Thoracic aorta (tissue), 2 donors: Measurements from ENCODE around the gene ENTHD1. TPM values are rescaled to one million over a fixed set of nuclear protein-coding genes. Genes with fewer than 3 reads are reported as not detected.

Source experiments
- ATAC-seq: fragments of 150-250 bp; one replicate; pipeline ENCODE4 v1.8.0; 2017; ENCODE audit warnings: low read depth; ENCODE audit not compliant: insufficient number of reproducible peaks, low FRiP score
- DNase-seq: peaks from one replicate; pipeline ENCODE4 v3.0.0-alpha.2; 2020; ENCODE audit warnings: low spot score
- H3K27ac ChIP-seq, 2 donors: fragments of 200-600 bp; sonication (generic); 1 replicate in 1 of 2; 2 replicates in 1 of 2; pipeline ENCODE4 v1.5.1; 2016; ENCODE audit warnings: mild to moderate bottlenecking in 2 of 2, moderate library complexity in 2 of 2
- H3K27me3 ChIP-seq: fragments of 200-600 bp; sonication (generic); replicated peaks from 2 replicates; pipeline ENCODE4 v1.6.0; 2016; ENCODE audit warnings: mild to moderate bottlenecking; ENCODE audit not compliant: insufficient read depth
- H3K36me3 ChIP-seq: fragments of 200-600 bp; sonication (generic); one replicate; pipeline ENCODE4 v1.5.1; 2016
- H3K4me1 ChIP-seq, 2 donors: fragments of 200-600 bp; sonication (generic); 1 replicate in 1 of 2; 2 replicates in 1 of 2; pipeline versions ENCODE4 v1.5.1 to v1.6.0; 2016; ENCODE audit warnings: low read depth in 2 of 2, mild to moderate bottlenecking in 1 of 2; ENCODE audit not compliant: control insufficient read depth in 1 of 2
- H3K4me3 ChIP-seq: fragments of 200-600 bp; sonication (generic); 2 replicates; pipeline ENCODE4 v1.5.1; 2016; ENCODE audit warnings: mild to moderate bottlenecking
- H3K9me3 ChIP-seq: fragments of 200-600 bp; sonication (generic); 2 replicates; pipeline ENCODE4 v1.5.1; 2016
- total RNA-seq, 2 donors: library from RNA; depleted of rRNA; stranded (reverse); fragments of >200 nt; gene quantifications; one replicate each; pipeline versions ENCODE4 v1.1.0 to v1.2.3, GENCODE V29; 2016
- TF ChIP-seq, protein P1 (sequence below): fragments of 200-600 bp; sonication (generic); IDR thresholded peaks from one replicate; pipeline ENCODE4 v1.5.1; 2019; ENCODE audit warnings: antibody characterized with exemption

ENTHD1 gene
- total RNA-seq, 2 donors from 2014 or later, result not detected

DNA sequence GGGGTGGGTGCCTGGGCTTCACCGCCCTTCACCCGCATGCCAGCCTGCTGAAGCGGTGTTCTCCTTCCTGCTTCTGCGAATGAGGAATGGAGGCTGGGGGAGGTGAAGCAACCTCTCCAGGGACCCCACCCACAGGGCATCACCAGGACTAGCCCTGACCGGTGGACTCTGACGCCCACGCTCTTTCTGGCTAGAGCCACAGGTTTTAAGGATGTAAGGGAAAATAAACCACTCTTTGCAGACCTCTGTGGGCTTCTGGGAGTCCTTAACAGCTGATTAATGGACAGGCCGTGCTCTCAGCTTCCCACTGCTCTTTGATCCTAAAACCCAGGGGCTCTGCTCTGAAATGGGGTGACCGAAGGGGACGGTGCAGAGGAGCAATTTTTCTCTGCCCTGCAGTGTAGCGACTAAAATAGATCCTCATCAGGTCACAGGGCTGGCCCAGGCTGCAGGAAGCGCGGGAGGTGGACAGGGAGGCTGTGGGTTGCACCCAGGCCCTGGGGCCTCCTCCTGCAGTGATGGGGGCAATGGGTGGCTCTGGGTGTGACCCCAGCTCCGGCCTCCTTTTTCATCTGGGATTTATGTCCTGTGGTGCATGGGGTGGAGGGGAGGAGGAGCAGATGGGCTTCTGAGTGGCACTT is 195.7 kb downstream of the ENTHD1 start:
- Histone ChIP-seq H3K9me3 (no peaks in the 10 kb centered on the region), H3K27me3 (no peaks in the 10 kb centered on the region), H3K36me3 (no peaks in the 10 kb centered on the region), H3K4me1 (no peaks in the 10 kb centered on the region), H3K27ac (no peak overlapping the region), H3K4me3 (no peak overlapping the region)
- TF ChIP-seq, protein P1, sequence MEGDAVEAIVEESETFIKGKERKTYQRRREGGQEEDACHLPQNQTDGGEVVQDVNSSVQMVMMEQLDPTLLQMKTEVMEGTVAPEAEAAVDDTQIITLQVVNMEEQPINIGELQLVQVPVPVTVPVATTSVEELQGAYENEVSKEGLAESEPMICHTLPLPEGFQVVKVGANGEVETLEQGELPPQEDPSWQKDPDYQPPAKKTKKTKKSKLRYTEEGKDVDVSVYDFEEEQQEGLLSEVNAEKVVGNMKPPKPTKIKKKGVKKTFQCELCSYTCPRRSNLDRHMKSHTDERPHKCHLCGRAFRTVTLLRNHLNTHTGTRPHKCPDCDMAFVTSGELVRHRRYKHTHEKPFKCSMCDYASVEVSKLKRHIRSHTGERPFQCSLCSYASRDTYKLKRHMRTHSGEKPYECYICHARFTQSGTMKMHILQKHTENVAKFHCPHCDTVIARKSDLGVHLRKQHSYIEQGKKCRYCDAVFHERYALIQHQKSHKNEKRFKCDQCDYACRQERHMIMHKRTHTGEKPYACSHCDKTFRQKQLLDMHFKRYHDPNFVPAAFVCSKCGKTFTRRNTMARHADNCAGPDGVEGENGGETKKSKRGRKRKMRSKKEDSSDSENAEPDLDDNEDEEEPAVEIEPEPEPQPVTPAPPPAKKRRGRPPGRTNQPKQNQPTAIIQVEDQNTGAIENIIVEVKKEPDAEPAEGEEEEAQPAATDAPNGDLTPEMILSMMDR, result no peak
- DNase-seq (no peak), ATAC-seq (no peak)

DNA sequence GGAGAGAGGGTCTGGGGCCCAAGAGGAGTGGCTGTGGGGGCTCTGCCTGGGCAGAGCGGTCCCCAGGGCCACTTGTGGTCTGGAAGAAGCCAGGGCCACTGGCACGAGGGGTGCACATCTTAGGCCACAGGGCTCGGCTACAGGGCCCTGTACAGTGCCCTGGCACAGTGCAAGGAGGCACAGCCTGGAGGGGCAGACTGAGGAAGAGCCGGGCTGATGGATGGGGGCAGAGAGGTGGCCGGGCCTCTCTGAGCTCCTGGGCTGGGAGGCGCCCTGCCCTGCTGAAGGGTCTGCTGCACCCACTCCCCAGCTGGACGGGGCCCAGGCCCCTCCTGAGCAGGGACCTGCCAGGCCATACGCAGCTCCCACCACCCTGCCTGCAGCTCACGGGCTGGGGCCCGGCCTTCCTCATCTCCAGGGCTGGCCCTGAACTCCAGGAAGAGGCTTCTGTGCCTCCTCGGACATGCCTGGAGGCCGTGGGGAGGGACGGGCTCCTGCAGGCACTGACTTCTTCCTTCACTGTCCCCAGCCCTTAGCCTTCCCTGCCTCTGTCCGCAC is 199.5 kb downstream of the ENTHD1 start:
- no peak for DNase-seq
- no peak for ATAC-seq
- Histone ChIP-seq H3K4me1 (no peaks in the 10 kb centered on the region), H3K9me3 (no peaks in the 10 kb centered on the region), H3K4me3 (no peak overlapping the region), H3K27ac (no peak overlapping the region), H3K27me3 (peaks cover 7% of the 10 kb centered on the region), H3K36me3 (no peaks in the 10 kb centered on the region)
- TF ChIP-seq, protein P1, result no peak

Other genes starting within 250 kb of the ENTHD1 start
- 1 to 10 TPM; 1.8 TPM for gene GRAP2, start 7.3 kb upstream of the ENTHD1 start, total RNA-seq
- 1 to 10 TPM in 1 of 2 donors, not detected in 1; 4.6 TPM for gene TMA7B, start 66.6 kb upstream of the ENTHD1 start, total RNA-seq
- gene FAM83F, start 101.2 kb upstream of the ENTHD1 start, total RNA-seq, result under 1 TPM; under 0.01 to 0.28 TPM